Kidney tubule cell (primary cell): ENCODE data around the gene NDUFAF7.
"Not testable (repeated sequence)": the region's sequence is repeated elsewhere in the genome, so short reads cannot be mapped to it uniquely, and the experiment has no call there.

Experiments
- DNase-seq: peaks from one replicate; pipeline ENCODE4 v3.0.0-alpha.2; 2018; ENCODE audit warnings: low spot score

The NDUFAF7 gene

GRCh38 chr2:37219046-37219445 is 12.4 kb upstream of the NDUFAF7 start:
- no peak for DNase-seq

- DNase-seq, result no peak
Observed at GRCh38 chr2:37223131-37223530, 8.3 kb upstream of the NDUFAF7 start.

- no peak for DNase-seq
Observed at GRCh38 chr2:37224063-37224462, 7.4 kb upstream of the NDUFAF7 start.

- DNase-seq, result not testable (repeated sequence)
Observed at GRCh38 chr2:37225129-37225528, 6.3 kb upstream of the NDUFAF7 start.

GRCh38 chr2:37226863-37227262 is 4.6 kb upstream of the NDUFAF7 start:
- DNase-seq, result peak; percentile 5

- no peak for DNase-seq
Observed at GRCh38 chr2:37228788-37229187, 2.7 kb upstream of the NDUFAF7 start.

GRCh38 chr2:37230581-37230980 is 877 bp upstream of the NDUFAF7 start:
- DNase-seq, result peak; percentile 20

GRCh38 chr2:37232131-37232933 is 874 bp downstream of the NDUFAF7 start:
- DNase-seq, result peak; percentile 47

- no peak for DNase-seq
Observed at GRCh38 chr2:37243435-37243834, 12.0 kb downstream of the NDUFAF7 start.

GRCh38 chr2:37244017-37244416 is 12.6 kb downstream of the NDUFAF7 start:
- no peak for DNase-seq

GRCh38 chr2:37244755-37245154 is 13.3 kb downstream of the NDUFAF7 start:
- DNase-seq, result no peak

- no peak for DNase-seq
Observed at GRCh38 chr2:37246205-37246604, 14.7 kb downstream of the NDUFAF7 start.

- DNase-seq, result no peak
Observed at GRCh38 chr2:37250869-37251740, 19.6 kb downstream of the NDUFAF7 start.

- no peak for DNase-seq
Observed at GRCh38 chr2:37262522-37262921, 31.1 kb downstream of the NDUFAF7 start.

GRCh38 chr2:37263839-37264238 is 32.4 kb downstream of the NDUFAF7 start:
- DNase-seq, result no peak

- no peak for DNase-seq
Observed at GRCh38 chr2:37267685-37268084, 36.2 kb downstream of the NDUFAF7 start.

GRCh38 chr2:37268111-37268510 is 36.7 kb downstream of the NDUFAF7 start:
- no peak for DNase-seq

GRCh38 chr2:37271376-37272067 is 40.1 kb downstream of the NDUFAF7 start:
- no peak for DNase-seq

GRCh38 chr2:37274359-37274965 is 43.0 kb downstream of the NDUFAF7 start:
- DNase-seq, result no peak

GRCh38 chr2:37276291-37276690 is 44.8 kb downstream of the NDUFAF7 start:
- DNase-seq, result no peak

- no peak for DNase-seq
Observed at GRCh38 chr2:37281916-37282315, 50.5 kb downstream of the NDUFAF7 start.

GRCh38 chr2:37282746-37283145 is 51.3 kb downstream of the NDUFAF7 start:
- no peak for DNase-seq
